Stimulated activated CD8-positive, alpha-beta memory T cell treated with anti-CD3 and anti-CD28 coated beads, Interleukin-15, amount 100 ng/mL, for 24 hours (primary cell): ENCODE measurements around the gene SIRT3.
"Not testable (repeated sequence)": the region's sequence is repeated elsewhere in the genome, so short reads cannot be mapped to it uniquely, and the experiment has no call there.

Source experiments
- DNase-seq: peaks from one replicate; pipeline ENCODE4 v3.0.0-alpha.2; 2020; ENCODE audit warnings: low read depth

The SIRT3 gene

DNA sequence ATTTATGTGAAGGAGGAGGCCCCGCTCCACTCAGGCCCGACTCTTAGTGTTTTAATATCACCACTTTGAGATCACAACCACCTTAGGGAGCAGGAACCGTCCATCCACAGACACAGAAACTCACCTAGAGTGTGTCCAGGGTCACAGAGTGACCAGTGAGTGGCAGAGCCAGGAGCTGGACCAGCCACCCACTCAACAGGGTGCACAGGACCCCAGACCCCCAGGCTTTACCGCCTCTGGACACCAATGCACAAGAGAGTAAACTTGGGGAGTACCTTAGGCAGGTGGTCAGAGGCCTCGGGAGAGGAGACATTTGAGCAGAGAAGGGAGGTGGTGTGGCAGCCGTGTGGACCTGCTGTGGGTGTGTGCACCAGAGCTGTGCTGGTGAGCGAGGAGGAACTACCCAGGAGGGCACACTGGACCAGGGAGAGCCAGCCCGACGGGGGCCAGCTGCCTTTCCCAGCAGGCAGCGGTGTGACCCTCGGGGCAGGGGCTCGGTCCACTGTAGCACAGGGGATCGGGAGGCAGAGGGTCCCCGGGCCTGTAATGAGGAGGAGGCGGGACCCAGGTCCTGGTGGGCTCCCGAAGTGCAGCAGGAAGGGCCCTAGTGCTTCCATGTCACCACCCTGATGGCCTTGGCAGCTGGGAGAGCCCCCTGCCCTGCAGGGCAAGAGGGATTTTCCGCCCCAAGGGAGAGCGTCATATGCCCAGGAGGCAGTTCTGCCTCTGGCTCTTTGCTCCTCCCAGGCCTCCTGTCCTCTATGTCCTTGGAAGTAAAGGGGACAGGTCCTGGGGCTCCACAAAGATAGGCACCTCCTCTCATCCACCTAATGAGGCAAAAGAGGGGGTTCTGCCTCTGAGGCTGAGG, 34.5 kb upstream of the SIRT3 start:
- no peak for DNase-seq

DNA sequence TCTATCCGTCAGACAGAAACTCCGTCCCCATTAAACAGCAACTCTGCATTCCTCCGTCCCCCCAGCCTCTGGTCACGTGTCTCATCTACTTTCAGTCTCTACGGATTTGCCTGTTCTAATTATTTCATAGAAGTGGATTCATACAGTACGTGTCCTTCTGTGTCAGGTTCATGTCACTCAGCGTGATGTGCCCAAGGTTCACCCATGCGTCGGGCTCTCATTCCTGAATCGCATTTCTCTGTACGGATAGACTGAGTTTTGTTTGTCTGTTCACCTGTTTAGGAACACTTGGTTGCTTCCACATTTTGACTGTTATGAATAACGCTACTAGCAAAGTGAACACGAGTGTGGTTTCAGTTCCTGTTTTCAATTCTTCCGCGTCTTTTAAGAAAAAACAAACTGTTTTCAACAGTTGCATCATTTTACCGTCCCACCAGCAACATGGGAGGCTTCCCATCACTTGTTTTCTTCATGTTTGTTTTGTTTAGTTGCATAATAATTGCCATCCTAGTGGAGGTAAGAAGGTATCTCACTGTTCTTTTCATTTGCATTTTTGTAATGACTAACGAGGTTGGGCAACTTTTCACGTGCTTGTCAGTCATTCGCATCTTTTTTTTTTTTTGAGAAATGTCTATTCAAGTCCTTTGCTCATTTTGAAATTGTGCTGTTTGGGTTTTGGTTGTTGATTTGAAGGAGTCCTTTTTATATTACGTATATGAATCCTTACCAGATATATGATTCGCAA, 33.2 kb upstream of the SIRT3 start:
- DNase-seq, result no peak

DNA sequence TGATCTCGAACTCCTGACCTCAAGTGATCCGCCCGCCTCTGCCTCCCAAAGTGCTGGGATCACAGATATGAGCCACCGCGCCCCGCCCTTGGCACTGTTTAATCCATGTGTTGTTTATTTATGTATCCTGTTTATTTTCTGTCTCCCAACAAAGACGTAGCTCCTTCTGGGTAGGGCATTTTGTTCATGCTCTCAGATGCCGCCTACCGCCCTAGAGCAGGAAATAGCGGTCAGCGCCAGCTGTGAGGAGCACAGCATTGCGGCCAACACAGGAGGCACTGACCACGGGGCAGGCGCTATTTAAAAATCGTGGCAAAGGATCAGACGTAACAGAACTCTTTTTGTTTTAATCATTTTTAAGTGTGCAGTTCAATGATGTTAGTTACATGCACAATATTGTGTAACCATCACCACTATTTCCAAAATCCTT, 32.6 kb upstream of the SIRT3 start:
- not testable (repeated sequence) for DNase-seq

DNA sequence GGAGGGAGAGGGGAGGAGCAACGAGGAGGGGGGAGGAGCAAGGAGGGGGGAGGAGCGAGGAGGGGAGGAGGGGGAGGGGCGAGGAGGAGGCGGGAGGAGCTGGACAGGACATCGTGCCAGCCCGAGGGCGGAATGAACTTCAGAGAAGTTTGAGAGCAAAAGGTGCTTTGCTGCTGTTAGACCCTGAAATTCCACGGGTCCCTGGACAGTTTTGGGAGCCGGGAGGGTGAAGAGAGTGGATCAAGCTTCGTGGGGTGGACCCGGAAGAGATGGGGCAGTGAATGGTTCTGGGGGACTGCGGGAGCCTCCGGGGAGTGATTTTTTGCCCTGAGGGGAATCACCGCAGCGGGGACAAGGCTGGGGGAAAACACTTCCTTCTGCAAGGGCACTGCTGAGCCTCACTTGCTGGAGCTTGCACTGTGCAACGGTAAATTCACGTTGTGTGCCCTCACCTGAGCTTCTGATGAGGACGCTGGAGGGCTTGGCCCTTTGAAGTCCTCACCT, 31.4 kb upstream of the SIRT3 start:
- DNase-seq, result no peak

DNA sequence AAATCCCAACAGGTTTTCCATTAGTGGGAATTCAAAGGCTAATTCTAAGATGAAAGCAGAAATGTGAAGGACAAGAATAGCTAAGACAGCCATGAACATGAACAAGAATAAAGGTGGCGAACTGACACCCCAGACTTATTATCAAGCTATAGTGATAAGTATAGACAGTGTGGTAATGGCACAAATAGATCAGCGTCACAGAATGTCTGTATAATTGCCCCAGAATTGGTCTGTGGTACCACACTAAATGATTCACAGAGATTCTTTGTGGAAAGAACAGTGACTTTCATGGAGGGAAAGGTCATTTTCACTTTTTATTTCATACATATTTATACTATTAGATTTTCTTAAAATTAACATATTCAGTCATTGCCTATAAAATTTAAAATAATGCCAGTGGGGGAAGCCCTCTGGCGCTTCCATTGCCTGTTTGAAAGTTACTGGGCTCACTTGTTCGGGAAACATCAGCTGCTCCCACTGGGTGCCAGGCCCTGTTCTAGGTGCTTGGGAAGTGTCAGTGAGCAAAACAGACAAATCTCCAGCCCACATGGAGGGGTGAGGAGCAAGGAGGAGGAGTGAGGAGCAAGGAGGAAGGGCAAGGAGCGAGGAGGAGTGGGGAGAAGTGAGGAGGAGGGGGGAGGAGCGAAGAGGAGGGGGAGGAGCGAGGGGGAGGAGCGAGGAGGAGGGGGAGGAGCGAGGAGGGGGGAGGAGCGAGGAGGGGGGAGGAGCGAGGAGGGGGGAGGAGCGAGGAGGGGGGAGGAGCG, 30.7 kb upstream of the SIRT3 start:
- DNase-seq, result no peak

DNA sequence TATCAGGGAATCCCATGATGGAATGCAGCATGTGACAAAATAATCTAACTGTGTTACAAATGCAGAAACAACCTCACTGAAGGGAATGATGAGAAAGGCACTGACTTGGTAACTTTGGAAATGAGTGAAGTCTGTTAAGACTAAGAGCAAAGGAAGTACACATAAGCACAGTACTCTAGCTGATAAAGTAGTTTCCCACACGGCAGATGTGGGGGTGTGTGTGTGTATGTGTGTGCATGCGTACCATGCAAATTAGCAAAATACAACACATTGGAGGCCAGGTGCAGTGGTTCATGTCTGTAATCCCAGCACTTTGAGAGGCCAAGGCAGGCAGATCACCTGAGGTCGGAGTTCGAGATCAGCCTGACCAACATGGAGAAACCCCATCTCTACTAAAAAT, 25.5 kb upstream of the SIRT3 start:
- no peak for DNase-seq

DNA sequence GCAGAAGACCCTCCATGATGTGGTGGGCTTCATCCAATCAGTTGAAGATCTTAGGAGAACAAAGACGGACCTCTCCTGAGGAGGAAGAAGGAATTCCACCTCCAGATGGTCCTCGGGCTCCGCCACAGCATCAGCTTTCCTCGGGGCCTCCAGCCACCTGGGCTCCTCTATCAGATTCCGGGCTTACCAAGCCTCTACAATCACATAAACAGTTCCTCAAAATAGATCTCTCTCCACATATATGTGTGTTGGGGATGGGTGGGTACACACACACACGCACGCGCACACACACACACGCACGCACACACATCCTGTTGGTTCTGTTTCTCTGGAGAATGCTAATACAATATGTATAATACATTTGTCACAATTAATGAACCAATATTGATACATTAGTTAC, 23.3 kb upstream of the SIRT3 start:
- no peak for DNase-seq

DNA sequence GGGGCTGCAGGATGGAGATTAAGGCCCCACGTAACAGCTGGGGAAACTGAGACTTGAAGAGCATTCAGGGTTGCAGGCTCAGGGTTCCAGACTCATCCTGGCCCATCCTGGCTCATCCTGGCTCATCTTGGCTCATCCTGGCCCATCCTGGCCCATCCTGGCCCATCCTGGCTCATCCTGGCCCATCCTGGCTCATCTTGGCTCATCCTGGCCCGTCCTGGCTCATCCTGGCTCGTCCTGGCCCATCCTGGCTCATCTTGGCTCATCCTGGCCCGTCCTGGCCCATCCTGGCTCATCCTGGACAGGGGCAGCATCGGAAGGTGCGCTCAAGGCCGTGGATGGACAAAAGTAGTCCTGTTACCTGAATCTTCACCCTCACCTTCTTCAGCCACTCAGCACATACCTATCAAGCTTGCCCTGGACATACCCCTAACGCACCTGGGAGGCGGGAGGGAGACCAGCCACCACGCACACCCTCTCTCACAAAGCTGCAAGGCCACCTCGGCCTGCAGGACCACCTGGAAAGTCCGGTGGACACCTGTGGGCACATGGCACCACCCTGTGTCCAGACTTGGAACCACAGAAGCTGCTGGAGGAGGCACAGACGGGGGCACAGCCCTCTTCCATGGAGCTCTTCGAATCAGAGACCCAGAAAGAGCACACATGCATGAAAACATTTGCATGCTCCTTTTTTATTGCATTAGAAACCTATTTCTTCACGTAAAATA, 21.8 kb upstream of the SIRT3 start:
- no peak for DNase-seq

DNA sequence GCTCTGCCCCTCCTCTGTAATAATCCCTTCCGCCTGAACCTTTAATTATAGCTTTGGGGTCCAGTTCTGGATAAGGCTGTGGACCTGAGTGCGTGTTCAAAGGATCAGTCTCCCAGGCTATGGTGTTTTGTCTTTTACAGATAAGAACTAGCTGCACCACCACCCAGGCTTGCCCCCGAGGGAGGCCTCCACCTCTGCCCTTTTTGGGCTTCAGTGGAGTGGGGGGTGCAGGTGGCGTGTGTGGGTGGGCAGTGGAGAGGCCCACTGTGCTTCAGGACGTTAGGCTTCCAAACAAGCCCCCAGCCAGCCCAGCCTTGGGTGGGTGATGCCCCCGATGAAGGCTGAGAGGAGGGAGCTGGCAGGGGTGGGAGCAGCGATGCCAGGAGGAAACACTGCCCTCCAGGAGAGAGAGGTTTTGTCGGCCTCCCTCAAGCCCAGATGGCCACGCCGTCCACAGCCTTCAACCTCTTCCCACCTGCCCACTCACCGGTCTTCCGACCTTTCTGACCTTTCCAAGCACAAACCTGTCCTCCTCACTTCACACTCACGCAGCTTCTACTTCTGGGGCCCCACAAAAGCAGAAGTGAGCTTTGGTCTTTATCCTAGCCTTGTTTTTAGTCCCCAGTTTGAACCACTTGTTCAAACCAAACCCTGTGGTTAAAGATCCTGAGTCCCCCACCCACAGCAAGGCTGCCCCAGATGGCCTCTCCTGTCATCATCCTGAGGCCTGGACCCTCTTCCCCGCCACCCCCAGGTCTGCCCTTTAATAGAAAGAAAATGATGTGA, 21.0 kb upstream of the SIRT3 start:
- DNase-seq, result no peak

DNA sequence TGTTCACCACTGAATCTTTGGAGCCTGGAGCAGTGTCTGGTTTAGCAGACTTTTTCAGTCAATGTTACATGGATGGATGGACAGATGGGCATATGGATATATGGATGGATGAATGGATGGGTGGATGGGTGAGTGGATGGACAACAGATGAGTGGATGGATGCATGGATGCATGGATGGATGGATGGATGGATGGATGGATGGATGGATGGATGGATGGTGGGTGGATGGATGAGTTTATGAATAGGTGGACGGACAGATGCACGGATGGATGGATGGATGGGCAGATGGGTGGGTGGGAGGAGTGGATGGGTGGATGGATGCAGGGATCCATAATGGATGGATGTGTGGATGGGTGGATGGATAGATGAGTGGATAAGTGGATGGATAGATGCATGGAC, 19.7 kb upstream of the SIRT3 start:
- no peak for DNase-seq

DNA sequence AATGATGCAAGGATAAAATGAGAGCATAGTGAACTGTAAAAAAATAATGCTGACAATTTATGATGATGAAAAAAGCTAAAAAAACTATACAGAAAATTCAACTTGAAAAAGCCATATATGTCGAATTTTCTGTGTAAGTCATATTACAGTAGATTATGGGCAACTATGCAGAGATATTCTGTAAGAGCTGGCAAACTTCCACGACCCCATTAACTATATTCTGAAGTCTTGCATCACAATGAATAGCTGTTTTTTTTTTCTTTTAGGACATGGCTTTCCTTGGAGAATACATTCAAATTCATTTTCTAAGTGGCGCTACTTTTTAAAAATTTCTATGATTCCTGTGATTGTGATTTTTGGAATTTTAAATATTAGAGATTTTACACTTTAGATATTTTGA, 19.0 kb upstream of the SIRT3 start:
- DNase-seq, result no peak

DNA sequence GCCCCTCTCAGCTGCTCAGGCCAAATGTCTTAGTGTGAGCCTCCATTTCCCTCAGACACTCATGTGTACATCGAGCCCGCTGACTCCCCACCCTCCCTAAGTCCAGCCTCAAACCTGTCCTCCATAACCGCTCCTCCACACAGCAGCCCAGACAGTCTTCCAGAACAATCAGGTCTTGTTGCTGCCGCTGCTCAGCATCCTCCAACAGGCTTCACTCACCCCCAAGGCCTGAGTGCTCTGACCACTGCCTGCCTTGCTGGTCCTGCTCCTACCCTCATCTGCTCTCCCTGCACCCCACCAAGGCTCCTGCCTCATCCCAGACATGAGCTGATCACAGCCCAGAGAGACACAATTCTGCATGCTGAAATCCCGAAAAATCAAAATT, 17.7 kb upstream of the SIRT3 start:
- no peak for DNase-seq

DNA sequence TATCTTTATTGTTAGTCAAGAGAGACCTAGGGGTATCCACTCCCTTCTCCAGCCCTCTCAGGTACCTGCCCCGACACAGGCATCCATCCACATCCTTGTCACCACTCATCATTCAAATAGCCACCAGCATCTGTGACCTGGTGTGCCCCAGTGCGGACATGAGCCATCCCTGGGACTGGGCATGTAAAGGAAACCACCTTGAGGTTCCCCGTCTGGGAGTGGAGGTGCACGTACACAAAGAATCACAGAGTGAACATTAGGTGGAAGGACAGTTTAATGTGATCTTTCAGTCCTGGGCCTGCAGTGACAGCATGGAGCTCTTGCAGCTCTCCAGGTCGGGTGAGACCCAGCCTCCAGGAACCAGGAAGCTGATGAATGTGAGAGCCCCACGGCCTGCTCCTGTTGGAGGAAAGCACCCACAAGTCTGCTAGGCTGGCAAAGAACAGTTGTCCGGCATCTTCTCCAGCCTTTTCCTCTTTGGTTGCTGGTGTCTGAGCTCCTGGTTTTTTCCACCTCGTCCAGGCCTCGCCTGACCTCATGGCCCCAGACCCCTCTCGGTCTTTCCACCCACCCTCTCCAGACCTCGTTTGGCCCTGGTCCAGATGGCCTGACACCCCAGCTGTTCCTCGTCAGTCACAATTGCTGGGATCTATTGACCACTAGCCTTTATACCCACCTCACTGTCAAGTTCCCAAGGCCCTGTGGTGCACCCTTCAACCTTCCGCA, 17.2 kb upstream of the SIRT3 start:
- DNase-seq, result no peak

DNA sequence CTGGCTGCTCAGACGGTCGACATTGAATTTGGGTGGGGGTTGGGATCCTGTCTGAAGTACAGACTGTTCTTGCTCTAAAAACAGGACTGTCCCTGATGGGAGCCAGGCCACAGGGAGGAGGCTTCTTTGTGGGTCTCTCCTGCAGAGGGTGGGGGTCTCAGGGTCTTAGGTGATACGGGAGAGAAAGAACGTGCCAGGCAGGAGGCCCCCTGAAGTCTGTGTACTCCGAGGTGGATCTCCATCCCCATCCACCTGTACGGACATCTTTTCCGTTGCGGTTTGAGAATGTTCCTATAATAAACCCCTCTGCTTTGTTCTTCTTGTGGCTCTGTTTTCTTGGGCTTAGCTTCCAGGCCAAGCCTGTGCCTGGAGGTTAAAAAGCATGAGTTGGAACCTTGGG, 16.5 kb upstream of the SIRT3 start:
- no peak for DNase-seq

DNA sequence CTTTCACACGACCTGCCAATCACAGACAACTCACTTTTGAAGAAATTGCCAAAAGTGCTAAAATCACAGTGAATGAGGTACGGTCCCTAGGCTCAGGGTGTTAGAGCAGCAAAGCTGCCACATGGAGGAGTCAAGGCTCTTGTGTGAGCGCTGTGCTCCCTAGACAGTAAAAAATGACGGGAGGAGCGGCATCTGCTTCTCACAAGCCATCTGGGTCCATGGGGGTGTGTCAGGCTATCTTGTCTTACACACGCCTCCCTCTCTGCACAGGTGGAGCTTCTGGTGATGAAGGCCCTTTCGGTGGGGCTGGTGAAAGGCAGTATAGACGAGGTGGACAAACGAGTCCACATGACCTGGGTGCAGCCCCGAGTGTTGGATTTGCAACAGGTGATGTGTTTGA, 15.4 kb upstream of the SIRT3 start:
- no peak for DNase-seq

DNA sequence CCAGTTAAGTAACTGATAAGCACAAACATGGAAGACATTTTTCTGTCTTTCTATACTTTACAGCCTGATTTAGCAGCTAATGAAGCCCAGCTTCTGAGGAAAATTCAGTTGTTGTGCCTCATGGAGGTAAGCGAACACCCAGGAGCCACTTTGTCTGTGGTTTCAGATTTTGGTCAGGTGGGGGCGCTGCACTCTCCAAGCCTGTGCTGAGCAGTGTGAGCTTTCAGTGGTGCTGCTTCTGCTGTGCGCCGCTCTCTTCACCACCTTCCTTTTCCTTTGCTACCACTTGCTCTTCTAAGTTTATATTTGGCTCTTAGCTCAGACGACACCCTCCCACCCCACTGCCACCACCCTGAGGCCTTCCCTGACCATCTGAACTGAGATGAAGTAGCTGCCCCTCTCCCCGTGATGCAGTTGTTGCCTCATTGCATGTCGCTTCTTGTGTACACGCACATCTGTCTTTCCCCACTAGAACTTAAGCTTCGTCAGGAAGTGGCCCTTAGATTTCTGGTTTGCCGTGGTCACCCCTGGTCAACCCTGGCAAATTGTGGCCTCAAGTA, 14.7 kb upstream of the SIRT3 start:
- peak; percentile 44 for DNase-seq

DNA sequence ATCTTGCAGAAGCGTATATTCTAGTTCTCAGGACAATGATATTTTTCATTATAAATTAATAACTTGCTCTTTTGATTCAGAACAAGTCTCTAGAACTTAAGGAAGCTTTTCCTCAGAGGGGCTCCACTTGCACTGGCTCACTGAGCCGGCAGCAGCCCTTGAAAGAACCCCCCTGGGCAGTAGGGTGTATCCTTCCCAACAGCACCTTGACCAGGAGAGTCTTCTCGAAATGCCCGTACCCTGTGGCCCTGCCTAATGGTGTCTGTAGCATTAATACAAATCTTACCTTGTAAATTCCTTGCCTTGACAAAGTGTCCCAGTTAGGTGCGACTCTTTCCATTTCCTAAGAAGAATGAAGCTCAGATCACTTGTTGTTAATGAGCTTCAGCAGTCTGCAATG, 14.1 kb upstream of the SIRT3 start:
- no peak for DNase-seq

DNA sequence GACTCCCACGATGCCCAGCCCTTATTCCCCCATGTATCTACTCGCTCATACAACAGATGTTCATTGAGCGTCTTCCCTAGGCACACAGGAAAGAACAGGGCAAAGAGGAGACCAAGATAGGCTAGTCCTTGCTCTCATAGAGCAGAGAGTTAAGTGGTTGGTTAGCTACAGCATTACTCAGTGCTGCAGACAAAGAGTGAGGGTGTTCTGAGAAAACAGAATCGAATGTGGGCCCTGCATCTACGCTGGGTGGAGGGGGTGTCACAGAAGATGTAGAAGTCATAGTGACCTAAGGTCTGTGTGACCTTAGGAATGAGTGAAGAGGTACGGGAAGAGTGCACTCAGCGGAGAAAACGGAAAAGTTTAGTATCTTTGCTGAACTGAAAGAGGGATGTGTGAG, 12.9 kb upstream of the SIRT3 start:
- DNase-seq, result no peak

DNA sequence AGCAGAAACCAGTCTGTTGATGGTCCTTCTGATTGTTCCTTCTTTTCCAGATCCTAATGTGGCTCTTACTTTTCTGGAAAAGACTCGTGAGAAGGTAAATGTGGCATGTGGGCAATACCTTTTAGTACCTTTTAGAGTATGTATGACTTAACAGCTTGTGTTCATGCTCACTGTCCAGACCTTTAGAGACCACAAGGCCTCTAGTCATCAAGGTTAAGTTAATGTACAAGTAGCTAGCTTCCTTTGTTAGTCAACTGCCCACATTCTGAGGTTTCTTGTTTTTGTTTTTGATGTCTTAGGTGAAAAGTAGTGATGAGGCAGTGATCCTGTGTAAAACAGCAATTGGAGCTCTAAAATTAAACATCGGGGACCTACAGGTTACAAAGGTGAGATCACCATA, 8.2 kb upstream of the SIRT3 start:
- DNase-seq, result no peak

DNA sequence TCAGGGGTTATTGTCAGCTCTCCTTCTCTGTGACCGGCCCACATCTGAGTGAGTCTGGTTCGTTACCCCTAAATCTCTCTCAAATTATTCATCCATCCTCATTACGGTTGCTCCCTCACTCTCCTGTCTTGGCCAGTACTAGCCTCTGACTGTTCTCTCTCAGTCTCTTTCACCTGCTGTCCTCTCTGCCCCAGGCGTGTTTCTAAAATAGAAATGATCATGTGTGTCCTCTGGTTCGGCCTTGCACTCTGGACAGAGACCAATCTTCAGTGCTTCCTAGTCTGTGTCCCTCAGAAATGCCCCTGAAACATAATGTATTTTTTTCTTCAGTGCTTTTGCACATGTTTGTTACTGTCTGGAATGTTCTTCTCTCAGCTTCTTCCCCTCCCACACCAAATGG, 5.5 kb upstream of the SIRT3 start:
- DNase-seq, result no peak
